GM18511 (cell line): ENCODE measurements around the gene CCT8.
A peak's percentile ranks its signal among the peaks of the same experiment; 100 is the strongest.
"Not testable (repeated sequence)": the region's sequence is repeated elsewhere in the genome, so short reads cannot be mapped to it uniquely, and the experiment has no call there.

Experiments used
- ATAC-seq: cut with Tn5 transposase; IDR thresholded peaks from one replicate; pipeline ENCODE4 v1.9.1; 2021; ENCODE audit warnings: mild to moderate bottlenecking, moderate library complexity; ENCODE audit not compliant: unreplicated experiment

The CCT8 gene

DNA sequence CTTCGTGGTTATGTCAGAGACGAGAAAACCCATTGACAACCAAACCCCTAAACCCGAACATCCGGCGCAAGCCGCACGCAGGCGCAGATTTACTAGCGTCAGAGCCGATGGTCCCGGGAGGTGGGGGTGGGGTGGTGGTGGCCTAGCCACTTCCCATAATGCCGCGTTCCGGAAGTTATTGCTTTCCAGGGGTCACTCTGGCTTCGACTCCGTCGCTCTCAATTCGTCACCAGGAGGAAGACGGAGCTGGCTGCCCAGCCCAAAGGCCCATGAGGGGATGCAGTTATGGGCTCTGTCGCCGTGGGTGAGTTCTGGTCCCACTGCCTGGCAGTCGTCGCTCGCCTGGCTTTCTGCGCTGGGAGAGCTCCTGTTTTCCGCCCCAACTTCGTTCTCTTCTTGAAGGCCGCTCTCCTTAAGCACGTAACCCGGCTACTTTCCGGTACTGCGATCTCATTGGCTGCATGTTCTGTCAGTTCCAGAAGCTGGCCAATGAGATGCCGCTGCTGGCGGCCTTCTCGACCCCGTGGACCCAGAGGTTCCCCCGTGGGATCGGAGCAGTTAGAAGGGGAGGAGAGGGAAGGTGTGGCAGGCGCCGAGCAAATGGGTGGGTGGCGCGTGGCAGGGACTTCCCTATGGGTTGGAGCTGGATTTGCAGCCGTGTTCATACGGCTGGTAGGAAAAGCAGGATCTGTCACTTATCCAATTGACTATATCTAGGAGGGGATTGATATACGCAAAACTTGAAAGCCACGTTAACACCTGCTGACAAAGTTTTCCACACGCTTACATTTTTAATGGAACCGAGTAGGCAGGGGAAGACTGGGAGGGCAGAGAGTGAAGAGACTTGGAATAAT, 48.7 kb downstream of the CCT8 start, which contains the start of gene USP16:
Gene USP16, plus strand, starts transcription at position 195 of the 854 bp plus-strand sequence. CDS start 3,246 bp downstream, outside the sequence.
- ATAC-seq = peak; percentile 99

DNA sequence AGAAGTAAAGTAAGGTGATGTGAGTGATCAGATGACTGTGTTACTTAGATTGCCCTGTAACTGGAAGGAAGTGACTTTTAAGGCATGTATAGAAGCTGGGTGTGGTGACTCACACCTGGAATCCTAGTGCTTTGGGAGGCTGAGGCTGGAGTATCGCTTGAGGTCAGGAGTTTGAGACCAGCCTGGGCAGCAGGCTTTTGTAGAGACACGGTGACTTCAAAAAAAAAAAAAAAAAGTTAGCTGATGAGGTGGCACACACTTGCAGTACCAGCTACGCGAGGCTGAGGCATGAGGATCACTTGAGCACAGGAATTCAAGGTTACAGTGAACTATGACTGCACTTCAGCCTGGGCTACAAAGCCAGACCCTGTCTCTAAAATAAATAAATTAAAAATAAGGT, 51.3 kb downstream of the CCT8 start:
- ATAC-seq = no peak

DNA sequence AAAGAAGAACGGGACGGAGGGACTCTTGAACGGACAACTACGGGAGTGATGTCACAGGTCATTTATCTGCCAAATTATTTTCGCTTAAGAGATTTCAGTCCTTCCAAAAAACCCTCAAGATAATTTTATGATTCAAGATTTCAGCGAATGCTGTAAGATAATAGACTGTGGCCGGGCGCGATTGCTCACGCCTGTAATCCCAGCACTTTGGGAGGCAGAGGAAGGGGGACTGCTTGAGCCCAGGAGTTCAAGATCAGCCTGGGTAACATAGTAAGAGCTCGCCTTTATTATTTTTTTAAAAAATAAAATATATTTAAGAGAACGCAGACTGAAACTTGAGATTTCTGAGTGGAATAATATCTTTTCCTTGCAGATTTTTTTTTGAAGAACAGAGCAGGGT, 54.9 kb downstream of the CCT8 start:
- peak; percentile 26 for ATAC-seq

DNA sequence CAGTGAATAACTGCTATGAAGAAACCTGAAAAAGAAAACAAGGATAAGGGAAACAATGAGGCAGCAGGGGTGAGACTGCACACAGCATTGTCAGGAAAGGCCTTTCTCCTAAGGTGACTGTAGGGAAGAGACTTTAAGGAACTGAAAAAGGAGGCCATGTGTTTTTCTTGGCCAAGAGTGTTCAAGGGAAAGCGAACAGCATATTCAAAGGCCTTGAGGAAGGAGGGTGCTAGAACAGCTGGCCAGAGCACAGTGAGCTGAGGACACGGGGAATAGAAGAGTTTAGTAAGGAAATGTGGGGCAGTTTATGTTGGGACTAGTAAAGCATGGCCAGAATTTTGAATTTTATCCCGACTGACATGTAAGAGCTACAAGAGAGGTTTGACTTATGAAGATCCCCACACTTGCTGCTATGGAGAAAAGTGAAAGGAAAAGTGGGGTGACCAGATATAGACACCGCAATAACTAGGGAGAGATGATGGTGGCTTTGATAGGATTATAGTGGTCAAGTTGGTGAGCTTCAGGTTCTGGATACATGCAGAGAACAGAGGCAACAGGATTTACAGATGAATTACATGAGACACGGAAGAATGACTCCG, 55.7 kb downstream of the CCT8 start:
- ATAC-seq = no peak

DNA sequence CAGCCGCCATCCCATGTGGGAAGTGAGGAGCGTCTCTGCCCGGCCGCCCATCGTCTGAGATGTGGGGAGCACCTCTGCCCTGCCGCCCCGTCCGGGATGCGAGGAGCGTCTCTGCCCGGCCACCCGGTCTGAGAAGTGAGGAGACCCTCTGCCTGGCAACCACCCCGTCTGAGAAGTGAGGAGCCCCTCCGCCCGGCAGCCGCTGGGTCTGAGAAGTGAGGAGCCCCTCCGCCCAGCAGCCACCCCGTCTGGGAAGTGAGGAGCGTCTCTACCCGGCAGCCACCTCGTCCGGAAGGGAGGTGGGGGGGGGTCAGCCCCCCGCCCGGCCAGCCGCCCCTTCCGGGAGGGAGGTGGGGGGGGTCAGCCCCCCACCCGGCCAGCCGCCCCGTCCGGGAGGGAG, 62.2 kb downstream of the CCT8 start:
- not testable (repeated sequence) for ATAC-seq

DNA sequence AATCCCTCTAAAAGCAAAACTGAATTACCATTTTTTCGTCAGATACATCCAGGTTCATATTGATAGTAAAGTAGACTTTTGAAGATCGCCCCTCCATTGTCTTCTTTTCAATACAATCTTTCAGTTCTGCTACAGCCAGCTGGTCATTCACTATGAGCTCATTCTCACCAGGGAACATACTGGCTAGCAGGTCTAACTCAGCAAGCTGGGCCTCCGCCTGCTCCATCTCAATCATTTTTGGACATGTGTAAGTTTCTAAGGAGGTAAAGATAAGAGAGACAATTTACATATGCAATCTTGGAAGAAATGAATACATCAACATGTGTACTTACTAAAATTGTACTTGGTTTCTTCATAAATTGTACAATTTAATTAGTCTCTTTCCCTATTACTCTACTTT, 65.1 kb downstream of the CCT8 start:
- ATAC-seq = no peak

DNA sequence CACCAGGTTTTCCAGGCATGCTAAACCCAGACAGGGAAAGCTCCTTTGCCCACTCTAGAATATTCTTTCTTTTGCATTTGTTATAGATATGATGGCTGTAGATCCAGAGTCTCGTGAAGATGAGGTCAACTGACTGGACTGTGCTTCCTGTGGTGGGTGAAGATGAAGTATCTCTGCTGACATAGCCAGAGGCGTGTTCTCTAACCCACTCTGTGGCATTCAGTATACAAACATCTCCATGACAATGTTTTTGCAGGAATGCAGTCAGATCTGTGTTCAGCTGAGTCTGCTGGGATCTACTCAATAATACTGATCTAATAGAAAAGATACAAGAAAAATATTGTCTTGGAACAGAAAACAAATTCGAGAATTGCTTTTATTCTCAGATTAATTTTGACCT, 65.6 kb downstream of the CCT8 start:
- ATAC-seq = no peak

DNA sequence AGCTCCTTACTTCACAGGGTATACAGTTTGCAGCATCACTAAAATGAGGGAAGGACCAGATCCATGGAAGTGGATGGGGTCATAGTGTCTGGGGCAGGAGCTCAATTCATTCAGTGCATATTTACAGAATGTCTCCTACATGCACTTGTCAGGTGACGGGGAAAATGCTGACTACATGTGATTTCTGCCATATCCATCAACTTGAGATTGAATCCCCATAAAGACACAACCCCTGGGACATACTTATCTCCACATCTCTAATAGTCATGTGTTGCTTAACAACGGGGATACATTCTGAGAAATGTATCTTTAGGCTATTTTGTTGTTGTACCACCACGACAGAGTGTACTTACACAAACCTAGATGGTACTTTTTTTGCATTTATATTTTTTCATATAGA, 66.3 kb downstream of the CCT8 start:
- ATAC-seq = no peak
